ENCODE data around the gene SIRPA.

GRCh38 chr20:1875762-1876161 is 19.4 kb upstream of the SIRPA start:
- TF ChIP-seq, protein P1, sequence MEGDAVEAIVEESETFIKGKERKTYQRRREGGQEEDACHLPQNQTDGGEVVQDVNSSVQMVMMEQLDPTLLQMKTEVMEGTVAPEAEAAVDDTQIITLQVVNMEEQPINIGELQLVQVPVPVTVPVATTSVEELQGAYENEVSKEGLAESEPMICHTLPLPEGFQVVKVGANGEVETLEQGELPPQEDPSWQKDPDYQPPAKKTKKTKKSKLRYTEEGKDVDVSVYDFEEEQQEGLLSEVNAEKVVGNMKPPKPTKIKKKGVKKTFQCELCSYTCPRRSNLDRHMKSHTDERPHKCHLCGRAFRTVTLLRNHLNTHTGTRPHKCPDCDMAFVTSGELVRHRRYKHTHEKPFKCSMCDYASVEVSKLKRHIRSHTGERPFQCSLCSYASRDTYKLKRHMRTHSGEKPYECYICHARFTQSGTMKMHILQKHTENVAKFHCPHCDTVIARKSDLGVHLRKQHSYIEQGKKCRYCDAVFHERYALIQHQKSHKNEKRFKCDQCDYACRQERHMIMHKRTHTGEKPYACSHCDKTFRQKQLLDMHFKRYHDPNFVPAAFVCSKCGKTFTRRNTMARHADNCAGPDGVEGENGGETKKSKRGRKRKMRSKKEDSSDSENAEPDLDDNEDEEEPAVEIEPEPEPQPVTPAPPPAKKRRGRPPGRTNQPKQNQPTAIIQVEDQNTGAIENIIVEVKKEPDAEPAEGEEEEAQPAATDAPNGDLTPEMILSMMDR (IDR thresholded peaks at IDR 0.05): no peak
- no peak for TF ChIP-seq POLR2AphosphoS5 (IDR thresholded peaks at IDR 0.05)
